Breast epithelium (tissue), 3 donors: Measurements from ENCODE around the gene CCDC12.

Experiments
- POLR2A ChIP-seq: fragments of 450-650 bp; IDR thresholded peaks from one replicate; pipeline ENCODE4 v1.6.1; 2016; ENCODE audit warnings: antibody characterized with exemption, mild to moderate bottlenecking, moderate library complexity
- POLR2AphosphoS5 ChIP-seq, 3 donors: sonication (generic); formaldehyde crosslinking; IDR thresholded peaks; one replicate each; pipeline ENCODE4 v1.6.1; 2017; ENCODE audit warnings: antibody characterized with exemption in 3 of 3
- TF ChIP-seq, protein P1 (sequence below), 3 donors: fragments of 450-650 bp; IDR thresholded peaks; one replicate each; pipeline ENCODE4 v1.5.1; 2016 to 2017; ENCODE audit warnings: antibody characterized with exemption in 3 of 3, mild to moderate bottlenecking in 3 of 3, moderate library complexity in 3 of 3

DNA sequence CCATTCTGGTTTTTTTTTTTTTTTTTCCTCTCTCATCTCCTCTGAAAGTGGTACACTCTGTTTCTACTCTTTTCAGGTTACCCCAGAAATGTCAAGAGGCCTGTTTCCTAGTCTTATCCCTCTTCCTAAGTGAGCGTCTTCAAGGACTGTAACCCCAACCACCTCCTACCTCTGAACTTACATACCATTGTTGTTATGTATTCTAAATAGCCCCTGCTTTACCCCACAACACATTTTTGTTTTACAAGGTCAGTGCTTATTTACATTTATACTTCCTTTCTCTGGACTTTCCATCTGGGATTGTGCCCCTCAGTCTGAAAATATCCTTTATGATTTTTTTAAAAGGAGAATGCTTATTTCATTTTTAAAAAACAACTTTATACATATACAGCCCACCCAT lies 60.3 kb downstream of the CCDC12 start:
- TF ChIP-seq POLR2AphosphoS5 (IDR thresholded peaks at IDR 0.05) (no peak), POLR2A (no peak)
- TF ChIP-seq, protein P1, sequence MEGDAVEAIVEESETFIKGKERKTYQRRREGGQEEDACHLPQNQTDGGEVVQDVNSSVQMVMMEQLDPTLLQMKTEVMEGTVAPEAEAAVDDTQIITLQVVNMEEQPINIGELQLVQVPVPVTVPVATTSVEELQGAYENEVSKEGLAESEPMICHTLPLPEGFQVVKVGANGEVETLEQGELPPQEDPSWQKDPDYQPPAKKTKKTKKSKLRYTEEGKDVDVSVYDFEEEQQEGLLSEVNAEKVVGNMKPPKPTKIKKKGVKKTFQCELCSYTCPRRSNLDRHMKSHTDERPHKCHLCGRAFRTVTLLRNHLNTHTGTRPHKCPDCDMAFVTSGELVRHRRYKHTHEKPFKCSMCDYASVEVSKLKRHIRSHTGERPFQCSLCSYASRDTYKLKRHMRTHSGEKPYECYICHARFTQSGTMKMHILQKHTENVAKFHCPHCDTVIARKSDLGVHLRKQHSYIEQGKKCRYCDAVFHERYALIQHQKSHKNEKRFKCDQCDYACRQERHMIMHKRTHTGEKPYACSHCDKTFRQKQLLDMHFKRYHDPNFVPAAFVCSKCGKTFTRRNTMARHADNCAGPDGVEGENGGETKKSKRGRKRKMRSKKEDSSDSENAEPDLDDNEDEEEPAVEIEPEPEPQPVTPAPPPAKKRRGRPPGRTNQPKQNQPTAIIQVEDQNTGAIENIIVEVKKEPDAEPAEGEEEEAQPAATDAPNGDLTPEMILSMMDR (IDR thresholded peaks at IDR 0.05), result no peak
